ENCODE results near the gene PTPRH. TPM values are rescaled to one million over a fixed set of nuclear protein-coding genes. Genes with fewer than 3 reads are reported as not detected.

The PTPRH gene
- total RNA-seq, 1 donor from 2014 or later = 4.4 TPM

- TF ChIP-seq CTCF (IDR thresholded peaks at IDR 0.05) = no peak
- no peak for TF ChIP-seq POLR2AphosphoS5 (IDR thresholded peaks at IDR 0.05; ENCODE audit: insufficient read depth in 1 of 2, low read depth in 1 of 2)
- no peak for TF ChIP-seq POLR2A (IDR thresholded peaks at IDR 0.05)
- no peaks in the 10 kb centered on the region for H3K9me3 ChIP-seq
- H3K27me3 ChIP-seq = peaks cover 4% of the 10 kb centered on the region
- no peak overlapping the region for H3K27ac ChIP-seq
- H3K36me3 ChIP-seq = no peaks in the 10 kb centered on the region
- no peak overlapping the region for H3K4me3 ChIP-seq
- no peak for DNase-seq (ENCODE audit: extremely low spot score in 2 of 2)
- intact Hi-C loops (cut with DNase I) = loop anchor here (10.0 kb wide), 2 partner anchors 273 to 363 kb away; no protein-coding TSS in a partner anchor
- H3K4me1 ChIP-seq = peaks cover 9% of the 10 kb centered on the region
These were observed 67.6 kb downstream of the PTPRH start for GRCh38 chr19:55141696-55142095.

- DNase-seq (ENCODE audit: extremely low spot score in 2 of 2) = no peak
- Histone ChIP-seq H3K27ac (no peak overlapping the region), H3K4me3 (no peak overlapping the region), H3K27me3 (no peaks in the 10 kb centered on the region), H3K9me3 (no peaks in the 10 kb centered on the region), H3K4me1 (no peaks in the 10 kb centered on the region), H3K36me3 (no peaks in the 10 kb centered on the region)
- TF ChIP-seq CTCF (IDR thresholded peaks at IDR 0.05) = no peak
- no peak for TF ChIP-seq POLR2AphosphoS5 (IDR thresholded peaks at IDR 0.05; ENCODE audit: insufficient read depth in 1 of 2, low read depth in 1 of 2)
- intact Hi-C loops (cut with DNase I) = no loop called here
These were observed 71.4 kb downstream of the PTPRH start for GRCh38 chr19:55137915-55138314.

- no peaks in the 10 kb centered on the region for H3K36me3 ChIP-seq
- no peak overlapping the region for H3K27ac ChIP-seq
- no peaks in the 10 kb centered on the region for H3K4me1 ChIP-seq
- intact Hi-C loops (cut with DNase I) = no loop called here
- no peak for TF ChIP-seq CTCF (IDR thresholded peaks at IDR 0.05)
- no peak for TF ChIP-seq POLR2AphosphoS5 (IDR thresholded peaks at IDR 0.05; ENCODE audit: insufficient read depth in 1 of 2, low read depth in 1 of 2)
- no peak for TF ChIP-seq POLR2A (IDR thresholded peaks at IDR 0.05)
- H3K4me3 ChIP-seq = no peak overlapping the region
- no peak for DNase-seq (ENCODE audit: extremely low spot score in 2 of 2)
- H3K9me3 ChIP-seq = no peaks in the 10 kb centered on the region
- H3K27me3 ChIP-seq = no peaks in the 10 kb centered on the region
These were observed 72.8 kb downstream of the PTPRH start for GRCh38 chr19:55136399-55137102.

- no peak overlapping the region for H3K4me3 ChIP-seq
- H3K9me3 ChIP-seq = no peaks in the 10 kb centered on the region
- no peaks in the 10 kb centered on the region for H3K4me1 ChIP-seq
- no peak for DNase-seq (ENCODE audit: extremely low spot score in 2 of 2)
- no peaks in the 10 kb centered on the region for H3K36me3 ChIP-seq
- intact Hi-C loops (cut with DNase I) = no loop called here
- no peak overlapping the region for H3K27ac ChIP-seq
- H3K27me3 ChIP-seq = no peaks in the 10 kb centered on the region
- TF ChIP-seq POLR2AphosphoS5 (IDR thresholded peaks at IDR 0.05; ENCODE audit: insufficient read depth in 1 of 2, low read depth in 1 of 2) (no peak), CTCF (IDR thresholded peaks at IDR 0.05) (no peak), POLR2A (IDR thresholded peaks at IDR 0.05) (no peak)
These were observed 74.6 kb downstream of the PTPRH start for GRCh38 chr19:55134736-55135135.

- Histone ChIP-seq H3K9me3 (no peaks in the 10 kb centered on the region), H3K4me3 (no peak overlapping the region), H3K36me3 (no peaks in the 10 kb centered on the region), H3K27ac (no peak overlapping the region), H3K27me3 (no peaks in the 10 kb centered on the region), H3K4me1 (no peaks in the 10 kb centered on the region)
- TF ChIP-seq CTCF (IDR thresholded peaks at IDR 0.05) = no peak
- no peak for DNase-seq (ENCODE audit: extremely low spot score in 2 of 2)
- intact Hi-C loops (cut with DNase I) = no loop called here
These were observed 75.5 kb downstream of the PTPRH start for GRCh38 chr19:55133639-55134444.
